GM12865 (cell line): Measurements from ENCODE around the gene DIPK1B.

ENCODE experiments used
- DNase-seq: peaks from one replicate; pipeline ENCODE4 v3.0.0; 2010; ENCODE audit warnings: low read depth
- H3K4me3 ChIP-seq: 2 replicates; pipeline ENCODE4 v1.5.1; 2011; ENCODE audit warnings: mild to moderate bottlenecking, low read depth, low read length, control low read depth
- TF ChIP-seq, protein P1 (sequence below): IDR thresholded peaks from 2 replicates; pipeline ENCODE4 v1.5.1; 2011; ENCODE audit warnings: low read length, control low read depth, low read depth, inconsistent platforms; ENCODE audit not compliant: insufficient read depth; ENCODE audit errors: missing control alignments

DIPK1B gene

DNA sequence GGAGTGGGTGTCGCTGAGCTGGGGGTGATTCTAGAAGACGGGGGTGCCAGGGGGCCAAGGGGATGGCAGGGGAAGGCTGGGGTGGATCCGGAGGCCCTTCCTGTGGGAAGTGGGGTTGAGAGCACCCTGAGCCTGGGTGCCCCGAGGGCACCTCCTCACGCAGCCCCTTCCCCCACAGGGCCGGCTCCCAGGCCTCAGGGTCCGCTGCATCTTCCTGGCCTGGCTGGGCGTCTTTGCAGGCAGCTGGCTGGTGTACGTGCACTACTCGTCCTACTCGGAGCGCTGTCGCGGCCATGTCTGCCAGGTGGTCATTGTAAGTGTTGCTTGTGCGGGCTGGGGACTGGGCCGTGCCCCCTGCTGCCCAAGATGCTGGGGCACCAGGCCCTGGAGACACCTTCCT lies 5.0 kb downstream of the DIPK1B start:
- no peak overlapping the region for H3K4me3 ChIP-seq
- TF ChIP-seq, protein P1, sequence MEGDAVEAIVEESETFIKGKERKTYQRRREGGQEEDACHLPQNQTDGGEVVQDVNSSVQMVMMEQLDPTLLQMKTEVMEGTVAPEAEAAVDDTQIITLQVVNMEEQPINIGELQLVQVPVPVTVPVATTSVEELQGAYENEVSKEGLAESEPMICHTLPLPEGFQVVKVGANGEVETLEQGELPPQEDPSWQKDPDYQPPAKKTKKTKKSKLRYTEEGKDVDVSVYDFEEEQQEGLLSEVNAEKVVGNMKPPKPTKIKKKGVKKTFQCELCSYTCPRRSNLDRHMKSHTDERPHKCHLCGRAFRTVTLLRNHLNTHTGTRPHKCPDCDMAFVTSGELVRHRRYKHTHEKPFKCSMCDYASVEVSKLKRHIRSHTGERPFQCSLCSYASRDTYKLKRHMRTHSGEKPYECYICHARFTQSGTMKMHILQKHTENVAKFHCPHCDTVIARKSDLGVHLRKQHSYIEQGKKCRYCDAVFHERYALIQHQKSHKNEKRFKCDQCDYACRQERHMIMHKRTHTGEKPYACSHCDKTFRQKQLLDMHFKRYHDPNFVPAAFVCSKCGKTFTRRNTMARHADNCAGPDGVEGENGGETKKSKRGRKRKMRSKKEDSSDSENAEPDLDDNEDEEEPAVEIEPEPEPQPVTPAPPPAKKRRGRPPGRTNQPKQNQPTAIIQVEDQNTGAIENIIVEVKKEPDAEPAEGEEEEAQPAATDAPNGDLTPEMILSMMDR = no peak
- no peak for DNase-seq

DNA sequence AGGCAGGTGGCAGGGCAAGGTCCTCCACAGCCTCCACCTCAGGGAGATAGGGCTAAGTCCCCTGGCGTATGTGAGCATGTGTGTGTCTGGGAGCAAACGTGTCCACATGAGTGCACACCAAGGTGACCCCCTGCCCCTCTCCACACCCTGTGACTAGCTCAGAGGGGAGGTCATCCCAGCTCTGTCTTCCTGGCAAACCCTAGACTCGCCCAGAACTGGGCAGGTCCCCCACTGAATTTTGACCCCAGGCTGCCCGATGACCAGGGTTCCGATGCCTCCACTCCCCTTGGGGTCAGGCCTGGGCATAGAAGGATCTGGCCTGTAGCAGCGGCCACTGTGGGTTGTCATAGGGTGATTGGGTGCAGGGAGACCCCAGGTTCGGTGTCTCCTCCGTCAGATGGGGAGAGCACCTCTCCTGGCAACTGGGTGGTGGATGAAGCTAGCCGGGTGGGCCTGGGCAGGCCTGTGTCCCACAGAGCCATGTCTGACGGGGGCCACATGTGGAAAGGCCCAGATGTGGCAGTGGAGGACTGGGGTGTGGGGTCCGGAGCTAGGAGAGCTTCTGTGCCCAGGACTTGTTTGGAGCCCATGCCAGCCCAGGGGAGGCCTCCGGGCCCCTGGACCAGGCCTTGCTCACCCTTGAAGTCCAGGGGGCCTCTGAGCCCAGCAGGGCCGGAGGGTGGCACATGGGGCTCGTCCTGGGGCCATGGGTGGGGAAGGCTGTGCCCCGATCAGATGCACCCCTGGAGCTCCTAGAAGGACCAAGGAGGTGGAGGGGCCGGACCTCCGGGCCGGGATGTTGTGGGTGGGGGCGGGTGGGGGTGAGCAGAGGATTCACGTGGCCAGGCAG lies 6.2 kb downstream of the DIPK1B start:
- H3K4me3 ChIP-seq = no peak overlapping the region
- TF ChIP-seq, protein P1 = no peak
- DNase-seq = no peak

DNA sequence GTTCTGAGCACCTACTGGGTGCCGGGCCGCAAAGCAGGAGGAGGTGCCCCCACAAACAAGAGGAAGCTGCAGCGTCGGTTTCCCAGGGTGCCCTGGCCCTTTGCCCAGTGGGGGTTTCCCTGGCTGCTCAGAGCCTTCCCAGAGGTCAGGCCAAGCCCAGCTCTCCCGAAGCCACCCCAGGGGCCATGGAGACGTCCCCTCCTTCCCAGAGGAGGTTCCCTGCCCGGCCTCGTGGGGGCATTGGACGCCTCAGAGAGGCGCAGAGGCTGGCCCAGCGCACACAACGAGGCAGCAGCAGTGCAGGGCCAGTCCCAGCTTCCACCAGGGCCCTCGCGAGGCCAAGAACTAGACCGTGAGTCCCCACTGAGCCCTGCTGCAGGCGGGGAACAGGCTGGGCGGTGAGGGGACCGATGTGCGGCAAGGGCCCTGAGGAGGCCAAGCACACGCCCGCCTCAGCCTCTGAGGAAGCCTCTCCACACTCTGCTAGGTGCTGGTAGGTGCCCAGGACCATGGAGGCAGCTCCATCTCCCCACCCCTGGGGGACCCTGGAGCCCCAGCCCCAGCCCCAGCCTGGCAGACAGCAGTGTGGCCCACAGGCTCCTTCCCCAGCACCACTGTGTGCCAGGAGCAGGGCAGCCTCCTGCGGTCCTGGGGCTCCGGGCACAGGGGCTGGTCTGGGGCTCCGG lies 7.0 kb downstream of the DIPK1B start:
- no peak for DNase-seq
- TF ChIP-seq, protein P1 = no peak
- no peak overlapping the region for H3K4me3 ChIP-seq

GRCh38 chr9:136720251-136720897 lies 8.0 kb downstream of the DIPK1B start:
- DNase-seq = no peak
- TF ChIP-seq, protein P1 = no peak
- H3K4me3 ChIP-seq = no peak overlapping the region

DNA sequence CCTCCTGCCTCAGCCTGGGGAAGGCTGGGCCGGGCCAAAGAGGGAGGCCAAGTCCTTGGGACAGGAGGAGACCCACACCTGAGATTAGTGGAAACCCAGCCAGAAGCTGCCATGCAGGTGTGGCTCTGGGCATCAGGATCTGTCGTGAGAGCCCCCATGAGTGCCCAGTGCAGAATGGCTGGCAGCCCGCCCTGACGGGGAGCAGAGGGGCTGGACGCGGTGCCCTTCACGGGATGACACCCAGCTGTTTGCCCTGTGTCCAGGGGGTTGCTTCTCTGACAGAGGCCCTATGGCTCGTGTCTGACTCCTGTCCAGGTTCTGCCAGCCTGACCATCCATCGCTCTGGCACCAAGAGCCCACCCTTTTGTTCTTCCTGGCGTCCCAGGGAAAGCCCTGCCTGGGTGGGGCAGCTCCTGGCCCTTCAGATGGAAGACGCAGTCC lies 8.5 kb downstream of the DIPK1B start:
- TF ChIP-seq, protein P1 = no peak
- H3K4me3 ChIP-seq = no peak overlapping the region
- no peak for DNase-seq

DNA sequence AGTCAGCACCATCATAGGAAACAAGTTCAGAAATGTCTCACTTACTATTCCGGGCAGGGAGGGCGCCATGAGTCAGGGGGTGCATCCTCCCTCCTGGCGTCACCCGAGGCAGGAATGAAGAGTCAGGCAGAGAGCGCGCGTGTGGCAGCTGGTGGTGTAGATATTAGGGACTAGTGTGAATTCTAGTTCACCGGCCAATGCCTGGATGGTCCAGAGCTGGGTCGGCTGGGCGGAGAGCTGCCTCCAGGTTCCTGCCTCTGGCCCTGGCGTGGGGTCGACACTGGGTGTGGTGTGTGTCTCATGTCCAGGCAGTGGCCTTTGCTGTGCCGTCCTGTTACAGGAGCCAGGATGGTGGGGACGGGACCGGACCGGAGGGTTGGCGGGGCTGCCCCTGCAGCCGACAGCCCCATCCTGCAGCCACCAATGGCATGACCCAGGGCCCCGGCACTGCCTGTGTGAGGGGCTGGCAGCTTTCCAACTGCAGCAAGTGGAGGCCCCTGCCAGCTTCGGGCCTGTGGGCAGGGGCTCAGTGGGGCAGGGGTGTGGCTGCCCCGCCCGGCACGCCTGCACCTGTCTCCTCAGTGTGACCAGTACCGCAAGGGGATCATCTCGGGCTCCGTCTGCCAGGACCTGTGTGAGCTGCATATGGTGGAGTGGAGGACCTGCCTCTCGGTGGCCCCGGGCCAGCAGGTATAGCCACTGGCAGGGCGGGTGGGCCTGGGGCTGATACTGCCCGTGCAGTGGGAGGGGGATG lies 9.1 kb downstream of the DIPK1B start:
- TF ChIP-seq, protein P1 = no peak
- no peak overlapping the region for H3K4me3 ChIP-seq
- DNase-seq = no peak
